ENCODE measurements around the gene ATP2B2.
"Not testable (repeated sequence)": the region's sequence is repeated elsewhere in the genome, so short reads cannot be mapped to it uniquely, and the experiment has no call there.

ATP2B2 gene

DNA sequence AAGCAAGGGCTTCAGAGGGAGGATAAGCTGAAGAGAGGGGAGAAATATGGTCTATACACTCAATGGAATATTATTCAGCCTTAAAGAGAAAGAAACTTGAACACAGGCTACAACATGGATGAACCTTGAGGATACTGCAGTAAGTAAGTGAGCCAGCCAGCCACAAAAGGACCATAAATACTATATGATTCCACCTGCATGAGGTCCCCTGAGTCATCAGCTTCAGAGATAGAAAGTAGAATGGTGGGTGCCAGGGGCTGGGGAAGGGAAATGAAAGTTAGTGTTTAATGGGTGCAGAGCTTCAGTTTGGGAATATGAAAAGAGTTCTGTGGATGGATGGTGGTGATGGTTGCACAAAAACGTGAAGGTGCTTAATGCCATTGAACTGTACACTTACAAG, 116.0 kb downstream of the ATP2B2 start:
- no peak overlapping the region for H3K4me3 ChIP-seq (ENCODE audit: low read depth, low read length)

DNA sequence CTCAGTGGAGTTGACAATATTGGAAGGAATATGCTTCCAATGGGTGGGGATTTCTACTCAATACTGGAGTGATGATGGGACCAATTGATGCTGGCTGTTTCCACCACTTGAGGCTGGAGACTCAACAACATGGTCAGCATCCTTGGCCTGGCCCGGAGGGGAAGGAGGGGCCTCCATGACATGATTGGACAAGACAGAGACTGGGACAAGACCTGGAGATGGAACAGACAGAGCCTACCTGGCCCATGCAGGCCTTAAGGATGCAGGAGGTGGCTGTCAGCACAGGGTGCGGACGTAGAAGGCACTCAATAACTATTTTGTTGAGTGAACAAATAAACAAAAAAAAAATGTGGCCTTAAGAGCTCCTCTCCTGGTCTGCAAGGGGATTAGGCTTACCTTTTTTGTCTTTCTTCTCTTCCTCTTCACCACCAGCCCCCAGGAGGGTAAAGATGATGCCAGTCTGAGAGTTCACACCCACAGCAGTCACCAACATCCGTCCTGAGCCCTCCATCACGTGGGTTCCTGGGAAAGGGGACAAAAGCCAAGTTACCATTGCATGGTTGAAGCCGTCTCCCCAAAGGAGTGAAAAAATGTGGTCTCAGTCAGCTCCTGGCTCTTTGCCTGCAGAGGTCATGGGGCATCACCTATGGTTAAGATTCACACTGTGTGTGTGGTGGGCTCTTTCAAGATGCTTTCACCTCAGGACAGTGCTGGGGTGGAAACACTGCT, 117.3 kb downstream of the ATP2B2 start:
- no peak overlapping the region for H3K4me3 ChIP-seq (ENCODE audit: low read depth, low read length)

DNA sequence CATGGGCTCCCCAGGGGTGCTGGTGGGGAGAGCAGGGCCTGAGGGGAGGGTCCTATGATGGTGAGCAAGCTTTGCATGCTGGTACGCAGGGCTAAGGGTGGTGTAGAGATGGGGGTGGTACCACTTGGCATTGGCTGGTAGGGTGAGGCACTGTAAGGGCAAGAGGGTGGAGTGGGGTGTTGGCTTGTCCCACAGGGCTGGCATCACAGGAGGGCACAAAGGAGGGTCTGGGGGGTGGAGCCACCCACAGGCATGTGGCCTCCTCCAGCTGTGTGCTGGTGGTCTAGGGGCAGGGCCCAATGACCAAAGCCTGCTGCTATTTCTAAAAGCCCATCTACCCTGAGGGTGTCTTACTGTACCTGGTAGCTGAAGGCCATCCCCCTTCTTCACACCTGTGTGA, 119.3 kb downstream of the ATP2B2 start:
- no peak overlapping the region for H3K4me3 ChIP-seq (ENCODE audit: low read depth, low read length)

DNA sequence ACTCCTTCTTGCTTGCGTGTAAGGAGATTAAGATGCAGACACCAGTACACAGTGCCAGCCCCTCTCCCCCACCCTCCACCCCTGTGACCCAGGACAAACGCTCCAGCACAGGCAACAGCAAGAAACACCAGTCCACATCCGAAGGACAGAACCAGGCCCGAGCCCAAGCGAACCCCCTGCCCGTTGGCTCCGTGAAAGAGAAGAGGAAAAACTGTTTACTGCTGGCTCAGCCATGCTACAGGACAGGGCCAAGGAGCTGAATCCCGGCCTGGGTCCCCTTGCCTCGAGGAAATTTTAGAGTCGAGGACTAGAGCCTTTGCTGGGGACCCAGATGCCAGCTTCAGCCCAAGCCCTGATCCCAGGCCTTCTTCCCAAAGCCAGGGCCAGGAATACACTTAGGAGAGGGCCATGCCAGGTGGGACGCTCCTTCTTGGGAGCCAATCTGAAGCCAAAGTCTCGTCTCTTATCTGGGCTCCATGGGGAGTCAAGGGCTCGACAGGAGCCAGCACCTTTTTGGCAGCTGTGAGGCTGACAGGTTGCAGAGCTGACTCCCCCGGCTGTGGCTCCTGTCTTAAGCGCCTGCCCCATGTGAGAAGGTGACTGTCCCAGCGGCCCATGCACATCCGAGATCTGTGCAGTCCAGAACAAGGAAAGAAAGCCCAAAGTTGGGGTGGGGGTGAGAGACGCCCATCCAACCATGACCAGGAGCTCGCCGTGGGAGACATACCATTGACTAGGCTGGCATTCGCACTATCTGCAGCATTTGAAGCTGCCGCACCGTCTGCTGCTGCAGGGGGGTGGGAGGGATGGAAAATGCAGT, 120.6 kb downstream of the ATP2B2 start:
- H3K4me3 ChIP-seq (ENCODE audit: low read depth, low read length): no peak overlapping the region

DNA sequence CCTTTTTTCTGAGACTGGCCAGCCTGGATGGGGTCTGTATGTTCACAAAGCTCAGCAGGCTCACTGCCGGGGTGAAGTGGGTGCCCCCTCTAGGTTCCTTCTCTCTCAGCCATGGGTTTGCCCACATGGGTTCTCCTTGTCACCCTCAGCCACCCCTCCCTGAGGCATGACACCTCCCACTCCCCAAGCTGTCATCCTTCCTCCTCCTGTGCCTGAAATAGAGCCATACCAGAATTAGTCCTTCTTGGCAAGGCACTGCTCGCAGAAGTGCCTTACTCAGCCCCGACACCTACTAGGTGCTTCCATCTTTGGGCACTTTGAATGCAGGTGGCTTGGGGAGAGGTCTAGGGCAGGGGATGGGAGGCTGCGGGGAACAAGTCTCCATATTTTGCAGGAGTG, 121.5 kb downstream of the ATP2B2 start:
- H3K4me3 ChIP-seq (ENCODE audit: low read depth, low read length): no peak overlapping the region

DNA sequence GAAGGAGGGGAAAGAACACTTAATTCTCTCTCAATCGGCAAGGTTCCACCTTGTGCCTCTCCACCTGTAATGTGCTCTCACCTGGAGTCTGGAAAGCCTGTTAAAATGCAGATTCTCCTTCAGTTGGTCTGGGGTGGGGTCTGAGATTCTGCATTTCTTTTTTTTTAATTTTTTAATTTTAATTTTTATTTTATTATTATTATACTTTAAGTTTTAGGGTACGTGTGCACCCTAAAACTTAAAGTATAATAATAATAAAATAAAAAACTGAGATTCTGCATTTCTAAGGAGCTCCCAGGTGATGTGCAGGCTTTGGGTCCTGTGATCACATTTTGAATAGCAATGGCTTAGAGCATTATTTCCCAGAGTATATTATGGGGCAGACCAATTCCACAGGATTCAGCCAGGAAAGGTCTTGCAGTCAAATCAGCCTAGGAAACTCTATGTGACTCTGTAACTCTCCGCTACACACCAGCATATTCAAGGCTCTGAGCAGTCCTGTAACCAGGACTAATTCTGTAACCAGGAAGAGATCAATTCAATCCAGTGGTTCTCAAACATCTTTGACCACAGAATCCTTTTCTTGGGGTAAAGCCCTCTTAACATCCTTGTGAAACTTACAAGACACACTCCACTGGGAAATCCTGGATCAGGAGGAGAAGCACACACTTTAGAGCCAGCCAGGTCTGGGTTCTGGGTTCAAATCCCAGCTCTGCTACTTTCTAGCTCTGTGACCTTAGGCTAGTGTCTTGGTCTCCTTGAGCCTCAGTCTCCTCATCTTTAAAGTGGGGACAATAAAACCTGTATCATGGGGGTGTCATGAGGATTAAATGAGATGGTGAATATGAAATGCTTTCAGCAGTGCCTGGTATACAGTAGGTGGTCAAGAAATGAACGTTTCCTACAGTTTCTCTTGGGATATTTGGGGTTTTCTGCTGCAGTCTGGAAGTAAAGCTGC, 122.2 kb downstream of the ATP2B2 start:
- no peak overlapping the region for H3K4me3 ChIP-seq (ENCODE audit: low read depth, low read length)

DNA sequence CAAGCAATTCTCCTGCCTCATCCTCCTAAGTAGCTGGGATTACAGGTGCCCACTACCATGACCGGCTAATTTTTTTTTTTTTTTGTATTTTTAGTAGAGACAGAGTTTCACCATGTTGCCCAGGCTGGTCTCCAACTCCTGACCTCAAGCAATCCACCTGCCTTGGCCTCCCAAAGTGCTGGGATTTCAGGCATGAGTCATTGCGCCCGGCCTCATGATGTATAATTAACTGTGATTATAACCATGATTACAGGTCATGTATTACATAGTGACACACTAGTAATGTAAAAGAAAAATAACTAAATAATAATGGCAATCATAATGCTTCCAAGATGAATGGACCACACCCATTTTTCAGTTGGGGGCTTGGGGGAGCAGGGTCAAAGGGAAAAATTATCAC, 122.9 kb downstream of the ATP2B2 start:
- not testable (repeated sequence) for H3K4me3 ChIP-seq (ENCODE audit: low read depth, low read length)

DNA sequence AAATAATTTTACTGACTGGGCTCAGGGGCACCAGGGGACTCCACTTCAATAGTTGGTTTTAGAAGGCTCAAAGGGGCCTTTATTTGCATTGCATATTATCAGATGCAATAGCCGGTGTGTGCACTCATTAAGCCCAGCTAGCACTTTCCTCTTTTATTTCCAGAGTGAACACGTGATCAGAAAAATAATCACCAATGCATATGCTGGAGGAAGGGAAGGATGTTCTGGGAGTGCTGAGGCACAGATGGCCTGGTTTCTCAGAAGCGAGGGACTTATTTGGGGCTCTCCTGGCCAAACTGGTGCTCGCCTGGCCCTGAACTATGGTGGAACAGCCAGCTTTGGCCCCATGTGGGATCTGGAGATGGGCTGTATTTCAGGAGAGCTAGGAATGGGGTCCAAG, 124.0 kb downstream of the ATP2B2 start:
- H3K4me3 ChIP-seq (ENCODE audit: low read depth, low read length): no peak overlapping the region

DNA sequence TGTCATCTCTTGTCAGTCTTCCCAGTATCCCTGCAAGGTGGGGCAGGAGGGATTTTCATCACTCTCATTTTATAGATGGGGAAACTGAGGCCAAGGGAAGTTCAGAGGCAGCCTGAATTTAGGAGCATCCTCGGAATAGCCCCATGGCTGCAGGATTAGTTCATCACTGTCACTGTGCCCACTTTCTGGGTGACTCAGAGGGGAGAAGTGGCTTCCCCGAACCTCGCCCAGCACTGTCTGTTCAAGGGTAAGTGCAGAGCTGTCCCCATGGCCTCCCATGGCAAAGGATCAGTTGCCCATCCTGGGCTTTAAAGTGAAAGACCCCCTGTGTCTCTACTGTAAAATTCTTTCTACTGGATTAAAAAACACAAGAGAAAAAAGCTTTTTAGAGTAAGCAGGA, 124.5 kb downstream of the ATP2B2 start:
- H3K4me3 ChIP-seq (ENCODE audit: low read depth, low read length): no peak overlapping the region

DNA sequence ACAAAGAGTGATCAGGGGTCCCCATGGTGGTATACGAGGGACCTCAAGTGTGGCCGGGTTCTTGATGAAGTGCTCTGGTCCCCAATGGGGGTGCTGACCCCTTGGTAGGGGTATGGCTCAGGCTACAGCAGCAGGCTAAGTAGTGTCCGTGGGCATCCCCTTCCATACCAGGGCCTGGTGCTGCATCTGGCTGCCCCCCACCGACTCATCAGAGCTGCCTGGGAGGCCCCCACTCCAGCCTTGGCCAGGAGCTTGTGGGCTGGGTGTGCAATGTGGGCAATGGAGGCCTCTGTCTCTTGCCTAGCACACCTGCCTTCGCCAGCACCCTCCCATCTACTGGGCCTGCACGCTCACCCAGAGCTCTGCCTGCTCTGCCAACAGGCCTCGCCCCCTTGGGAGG, 125.4 kb downstream of the ATP2B2 start:
- no peak overlapping the region for H3K4me3 ChIP-seq (ENCODE audit: low read depth, low read length)

DNA sequence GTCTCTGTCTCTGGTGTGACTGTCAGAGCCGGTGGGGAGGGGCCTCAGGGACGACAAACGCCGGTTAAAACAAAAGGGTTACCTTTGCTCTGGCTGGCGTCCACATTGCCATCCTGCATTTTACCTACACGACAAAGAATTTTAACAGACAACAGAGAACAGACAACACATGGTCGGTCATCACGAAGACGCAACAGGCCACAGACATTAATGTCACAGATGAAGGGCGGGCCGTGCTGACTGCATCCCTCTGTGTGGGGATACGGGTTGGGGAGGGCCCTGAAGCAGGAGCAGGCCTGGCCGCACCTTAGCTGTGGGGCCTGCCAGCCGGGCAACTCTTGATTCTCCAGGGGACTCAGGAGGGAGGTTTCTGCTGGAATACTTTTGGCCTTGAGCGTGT, 126.2 kb downstream of the ATP2B2 start:
- no peak overlapping the region for H3K4me3 ChIP-seq (ENCODE audit: low read depth, low read length)

DNA sequence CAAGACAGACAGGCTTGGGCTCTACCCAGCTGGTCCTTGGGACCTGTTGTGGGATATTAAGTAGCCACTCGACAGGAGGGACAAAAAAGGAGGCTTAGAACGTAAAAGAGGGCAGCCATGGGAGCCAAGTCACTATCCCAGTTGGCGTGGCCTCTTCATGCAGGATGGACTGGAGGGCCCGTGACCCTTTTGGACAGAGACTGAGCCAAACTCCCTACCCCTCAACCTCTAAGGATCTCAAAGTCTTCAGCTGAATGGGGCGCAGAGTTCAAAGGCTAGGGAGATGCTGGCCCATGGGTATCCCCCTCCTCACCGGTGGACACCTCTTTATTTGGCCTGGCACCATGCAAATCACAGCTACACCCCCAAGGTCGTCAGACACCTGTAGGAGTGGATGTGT, 126.6 kb downstream of the ATP2B2 start:
- H3K4me3 ChIP-seq (ENCODE audit: low read depth, low read length): no peak overlapping the region

DNA sequence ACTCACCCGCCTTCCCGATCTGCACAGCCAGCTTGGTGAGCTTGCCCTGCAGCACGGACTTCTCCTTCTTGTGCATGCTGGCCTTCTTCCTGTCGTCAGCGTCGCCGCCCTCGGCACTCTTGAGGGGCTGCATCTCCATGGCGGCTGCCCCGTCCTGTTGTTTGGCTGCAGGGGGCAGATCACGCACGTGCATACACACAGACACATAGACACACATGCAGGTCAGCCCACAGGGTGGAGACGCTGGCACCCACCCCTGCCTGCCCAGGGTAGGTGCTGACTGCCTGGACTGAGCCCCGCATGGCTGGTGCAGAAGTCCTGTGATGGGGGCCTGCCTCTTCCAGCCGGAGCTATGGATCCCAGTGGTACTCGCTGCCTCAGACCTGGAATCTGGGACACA, 127.1 kb downstream of the ATP2B2 start:
- no peak overlapping the region for H3K4me3 ChIP-seq (ENCODE audit: low read depth, low read length)

DNA sequence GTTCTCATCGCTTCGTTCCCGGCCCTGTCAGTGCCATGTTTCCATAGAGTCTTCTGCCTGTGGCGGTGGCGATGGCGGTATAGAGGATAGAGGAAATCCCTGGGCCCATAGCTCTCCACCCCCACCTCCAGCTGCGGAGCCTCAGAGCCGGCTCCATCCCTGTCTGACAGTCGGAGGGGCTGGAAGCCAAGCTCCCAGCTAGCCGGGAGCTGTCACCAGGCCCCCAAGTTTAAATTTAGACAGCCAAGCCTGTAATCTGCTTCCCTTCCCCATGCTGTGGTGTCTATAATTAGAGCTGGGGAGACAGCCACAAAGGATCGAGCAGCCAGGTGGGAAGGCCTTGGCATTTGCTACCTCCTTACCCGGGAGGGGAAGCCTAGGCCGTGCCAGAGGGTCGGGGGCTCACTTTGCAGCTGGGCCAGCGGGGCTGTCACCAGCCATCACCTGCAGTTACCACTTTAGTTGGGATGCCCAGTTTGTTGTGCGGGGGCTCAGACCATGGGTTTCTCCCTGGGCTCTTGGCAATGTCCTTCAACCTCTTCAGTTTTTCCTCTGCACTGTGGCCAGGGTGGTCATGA, 128.1 kb downstream of the ATP2B2 start:
- no peak overlapping the region for H3K4me3 ChIP-seq (ENCODE audit: low read depth, low read length)

DNA sequence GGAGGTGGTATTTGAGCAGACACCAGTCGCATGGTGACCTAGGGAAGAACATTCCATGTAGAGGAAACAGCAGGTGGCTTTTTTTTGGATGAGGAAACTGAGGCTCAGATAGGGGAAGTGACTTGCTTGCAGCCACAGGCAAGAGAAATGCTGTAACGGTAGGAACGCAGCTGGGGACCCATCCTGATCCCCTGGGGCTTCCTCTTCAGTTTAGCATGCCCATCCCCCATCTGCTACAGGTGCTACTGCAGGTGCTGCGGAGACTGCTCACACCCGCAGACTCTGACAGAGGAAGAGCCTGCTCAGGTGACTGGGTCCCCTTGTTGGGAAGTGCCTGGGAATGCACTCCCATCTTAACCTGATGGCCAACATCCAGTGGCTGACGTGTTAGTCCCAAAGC, 129.0 kb downstream of the ATP2B2 start:
- no peak overlapping the region for H3K4me3 ChIP-seq (ENCODE audit: low read depth, low read length)

DNA sequence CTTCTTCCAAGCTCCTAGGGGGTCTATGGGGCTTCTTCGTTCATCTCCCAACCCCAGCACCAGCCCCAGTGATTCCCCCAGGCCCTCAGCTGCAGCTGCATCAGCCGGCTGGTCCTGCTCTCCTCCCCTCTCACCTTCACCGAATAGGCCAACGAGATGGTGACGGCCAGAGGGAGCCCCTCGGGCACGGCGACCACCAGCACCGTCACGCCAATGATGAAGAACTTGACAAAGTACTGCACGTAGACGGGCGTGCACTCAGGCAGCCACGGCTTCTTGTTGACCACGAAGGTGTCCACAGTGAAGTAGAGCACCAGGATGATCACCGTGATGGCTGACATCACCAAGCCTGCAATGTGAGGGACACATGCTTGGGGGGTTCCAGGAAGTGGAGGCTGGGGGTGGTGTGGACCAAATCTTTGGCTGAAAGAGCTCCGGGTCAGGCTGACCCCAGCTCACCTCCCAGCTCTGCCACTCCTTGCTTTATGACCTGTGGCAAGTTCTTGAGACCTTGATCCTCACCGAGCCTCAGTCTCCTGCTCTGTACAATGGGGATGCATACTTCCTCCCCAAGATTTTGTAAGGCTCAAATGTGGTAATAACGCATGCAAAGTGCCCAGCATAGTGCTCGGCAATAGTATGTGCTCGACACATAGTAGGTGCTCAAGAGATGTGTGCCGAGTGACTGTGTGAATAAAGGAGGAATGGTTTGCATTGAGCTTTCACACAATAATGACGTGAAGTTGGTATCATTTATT, 129.9 kb downstream of the ATP2B2 start:
- no peak overlapping the region for H3K4me3 ChIP-seq (ENCODE audit: low read depth, low read length)

DNA sequence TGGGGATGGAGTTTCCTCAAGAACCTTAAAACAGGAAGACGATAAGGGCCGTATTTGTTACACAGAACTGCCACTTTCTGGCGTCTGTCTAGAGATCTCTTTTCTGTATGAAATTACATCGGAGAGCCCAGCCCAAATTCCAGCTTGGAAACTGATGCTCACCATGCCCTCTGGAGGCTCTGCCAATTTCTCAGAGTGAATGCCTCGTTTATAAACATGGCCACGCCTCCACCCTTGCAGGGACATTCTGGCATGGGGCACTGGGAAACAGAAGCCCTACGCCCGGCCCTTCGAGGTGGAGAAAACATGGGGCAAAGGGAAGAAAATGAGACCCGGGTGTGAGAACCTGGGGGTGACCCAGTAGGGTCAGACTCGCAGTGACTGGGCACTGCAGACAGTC, 131.1 kb downstream of the ATP2B2 start:
- no peak overlapping the region for H3K4me3 ChIP-seq (ENCODE audit: low read depth, low read length)

DNA sequence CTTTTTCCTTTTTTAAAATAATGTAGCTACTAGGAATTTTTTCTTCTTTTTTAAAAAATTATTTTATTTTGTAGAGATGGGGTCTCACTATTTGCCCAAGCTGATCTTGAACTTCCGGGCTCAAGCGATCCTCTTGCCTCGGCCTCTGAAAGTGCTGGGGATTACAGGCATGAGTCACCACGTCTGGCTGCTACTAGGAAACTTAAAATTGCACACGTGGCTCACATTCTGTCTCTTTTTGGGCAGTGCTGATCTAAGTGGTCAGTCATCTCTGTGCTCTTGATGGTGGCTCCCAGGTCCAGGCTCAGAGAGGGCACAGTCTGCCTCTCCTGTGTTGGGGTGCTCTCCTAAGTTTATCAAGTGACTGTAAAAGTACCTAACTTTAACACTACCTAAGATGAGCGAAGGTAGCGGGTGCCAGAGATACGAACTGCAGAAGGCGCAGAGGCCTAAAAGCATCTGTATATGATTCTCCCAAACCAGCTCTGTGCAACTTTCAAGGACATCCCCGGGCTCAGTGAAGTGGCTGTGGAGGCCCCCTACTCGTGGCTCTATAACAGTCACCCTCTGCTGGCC, 131.6 kb downstream of the ATP2B2 start:
- no peak overlapping the region for H3K4me3 ChIP-seq (ENCODE audit: low read depth, low read length)

DNA sequence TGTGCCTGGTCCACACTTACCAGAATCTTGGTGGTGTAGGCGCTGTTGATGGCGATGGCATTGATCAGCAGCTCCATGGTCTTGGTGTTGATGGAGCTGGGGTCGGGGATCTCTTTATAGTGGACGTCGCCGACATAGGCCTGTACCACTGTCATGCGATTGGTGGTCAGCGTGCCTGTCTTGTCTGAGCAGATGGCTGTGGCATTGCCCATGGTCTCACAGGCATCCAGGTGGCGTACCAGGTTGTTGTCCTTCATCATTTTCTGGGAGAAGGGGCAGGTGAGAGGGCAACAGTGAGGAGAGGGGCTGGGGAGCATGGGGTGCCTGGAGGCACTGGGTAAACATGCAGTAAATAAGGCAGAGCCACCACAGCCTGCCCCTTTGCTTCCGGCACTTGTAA, 133.6 kb downstream of the ATP2B2 start:
- no peak overlapping the region for H3K4me3 ChIP-seq (ENCODE audit: low read depth, low read length)

DNA sequence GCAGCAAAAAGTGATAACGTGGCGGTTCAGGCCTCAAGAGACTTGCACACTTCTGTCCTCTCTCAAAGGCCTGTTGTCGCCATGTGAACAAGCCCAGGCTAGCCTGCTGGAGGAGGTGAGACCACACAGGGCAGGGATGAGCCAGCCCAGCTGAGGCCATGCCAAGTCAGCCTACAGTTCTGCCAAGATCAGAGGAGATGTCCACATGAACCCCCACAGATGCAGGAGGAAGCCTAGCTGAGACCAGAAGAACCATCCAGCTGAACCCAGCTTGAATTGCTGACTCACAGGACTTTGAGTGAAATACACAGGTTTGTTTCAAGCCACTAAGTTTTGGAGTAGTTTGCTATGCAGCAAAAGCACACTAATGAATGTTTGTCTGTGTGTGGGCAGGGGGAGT, 134.2 kb downstream of the ATP2B2 start:
- H3K4me3 ChIP-seq (ENCODE audit: low read depth, low read length): no peak overlapping the region
